Panc1 (cell line): ENCODE data around the gene PLEKHF1. TPM values are rescaled to one million over a fixed set of nuclear protein-coding genes. Genes with fewer than 3 reads are reported as not detected.
"Not testable (repeated sequence)": the region's sequence is repeated elsewhere in the genome, so short reads cannot be mapped to it uniquely, and the experiment has no call there.

Experiments used
- ATAC-seq: fragments of 200-7000 bp; cut with Tn5 transposase; 2 replicates; pipeline ENCODE4 v1.9.1; 2020; ENCODE audit warnings: mild to moderate bottlenecking, moderate library complexity
- BruUV-seq: library from RNA; stranded (reverse); fragments of 400-500 nt; replicated peaks from 2 replicates; lab custom pipeline; 2021; lab: Mats Ljungman, UMichigan
- CTCF ChIA-PET: fragments of 300-600 bp; sonication (Branson Sonifier 250); formaldehyde crosslinking; loops from one replicate; lab custom pipeline; 2022; ENCODE audit warnings: antibody characterized with exemption; lab: Charles Lee
- POLR2A ChIA-PET: fragments of 300-600 bp; sonication (Branson Sonifier 250); formaldehyde crosslinking; loops from one replicate; lab custom pipeline; 2022; ENCODE audit warnings: antibody characterized with exemption; lab: Charles Lee
- DNase-seq: peaks from one replicate; pipeline ENCODE4 v3.0.0-alpha.2; 2010; ENCODE audit warnings: low read depth, low spot score
- H3K27ac ChIP-seq: 2 replicates; pipeline ENCODE4 v1.5.1; 2011; ENCODE audit warnings: mild to moderate bottlenecking, low read length, inconsistent platforms
- H3K27me3 ChIP-seq: fragments of 200-500 bp; sonication (Bioruptor generic); 2 replicates; pipeline ENCODE4 v1.6.0; 2014; ENCODE audit warnings: low read length, inconsistent platforms; ENCODE audit not compliant: control insufficient read depth, insufficient read depth
- H3K36me3 ChIP-seq: fragments of 200-500 bp; sonication (Bioruptor generic); 2 replicates; pipeline ENCODE4 v1.5.1; 2014; ENCODE audit warnings: inconsistent platforms, mild to moderate bottlenecking, low read length, moderate library complexity; ENCODE audit not compliant: control insufficient read depth, insufficient read depth
- H3K4me1 ChIP-seq: 2 replicates; pipeline ENCODE4 v1.5.1; 2011; ENCODE audit warnings: inconsistent platforms, mild to moderate bottlenecking, low read length, moderate library complexity; ENCODE audit not compliant: control insufficient read depth, insufficient read depth
- H3K4me3 ChIP-seq, 2 experiments: 2 replicates each; pipeline ENCODE4 v1.5.1; 2011 to 2012; ENCODE audit warnings: low read depth in 2 of 2, low read length in 2 of 2, mild to moderate bottlenecking in 2 of 2, inconsistent platforms in 1 of 2, moderate library complexity in 1 of 2
- H3K9me3 ChIP-seq: fragments of 200-500 bp; sonication (Bioruptor generic); 2 replicates; pipeline ENCODE4 v1.5.1; 2014; ENCODE audit warnings: low read depth, mild to moderate bottlenecking, inconsistent platforms, low read length, moderate library complexity; ENCODE audit not compliant: control insufficient read depth, insufficient read depth
- POLR2AphosphoS5 ChIP-seq: IDR thresholded peaks from 2 replicates; pipeline ENCODE4 v1.6.1; 2012; ENCODE audit warnings: mild to moderate bottlenecking, low read depth, low read length, moderate library complexity
- REST ChIP-seq, 2 experiments: IDR thresholded peaks; 2 replicates each; pipeline ENCODE4 v1.6.1; 2011 to 2012; ENCODE audit warnings: low read depth in 2 of 2, control low read depth in 1 of 2, low read length in 1 of 2, mild to moderate bottlenecking in 1 of 2, moderate library complexity in 1 of 2; ENCODE audit not compliant: insufficient read depth in 1 of 2
- SIN3A ChIP-seq: IDR thresholded peaks from 2 replicates; pipeline ENCODE4 v1.6.1; 2012; ENCODE audit warnings: low read depth, mild to moderate bottlenecking, low read length, moderate library complexity, borderline replicate concordance; ENCODE audit not compliant: insufficient read depth
- TCF7L2 ChIP-seq: IDR thresholded peaks from 2 replicates; pipeline ENCODE4 v1.6.1; 2011; ENCODE audit warnings: mild to moderate bottlenecking, low read depth, low read length, inconsistent platforms
- in situ Hi-C: cut with HindIII; loops from 2 replicates; pipeline ENCODE4 v1.10.0; 2016; ENCODE audit warnings: low sequenced_read_pairs, low pct_unique_long_range_greater_than_20kb
- intact Hi-C: fragments of 100-400 bp; cut with micrococcal nuclease; formaldehyde crosslinking; loops from one replicate; pipeline ENCODE4 v1.10.0; 2022; ENCODE audit not compliant: unreplicated experiment
- total RNA-seq: library from RNA; stranded (reverse); gene quantifications from one replicate; pipeline ENCODE4 v1.2.1, GENCODE V29; 2021; ENCODE audit not compliant: unreplicated experiment
- TF ChIP-seq, protein P1 (sequence below): fragments of 450-650 bp; IDR thresholded peaks from 2 replicates; pipeline ENCODE4 v1.5.1; 2017; ENCODE audit warnings: mild to moderate bottlenecking

PLEKHF1 gene
- total RNA-seq, 1 experiment from 2014 or later = 22.4 TPM

DNA sequence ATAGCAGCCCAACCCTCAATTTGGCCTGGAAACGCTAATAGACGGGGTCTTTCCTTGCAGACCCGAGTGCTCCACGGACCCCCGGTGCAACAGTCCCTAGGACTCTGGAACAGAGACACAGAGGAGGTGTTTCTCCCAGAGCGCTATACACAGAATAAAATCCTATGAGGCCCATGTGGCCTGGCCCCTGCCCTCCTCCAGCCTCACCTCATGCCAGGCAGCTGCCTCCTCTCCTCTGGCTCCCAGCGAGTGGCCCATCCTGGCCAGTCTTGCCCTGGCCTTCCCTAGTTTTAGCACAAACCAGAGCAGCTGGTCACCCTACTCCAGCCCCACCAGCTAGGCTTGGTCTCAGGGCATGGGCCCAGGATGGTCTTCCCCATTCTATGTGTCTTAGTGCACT is 38.9 kb upstream of the PLEKHF1 start:
- TF ChIP-seq, protein P1, sequence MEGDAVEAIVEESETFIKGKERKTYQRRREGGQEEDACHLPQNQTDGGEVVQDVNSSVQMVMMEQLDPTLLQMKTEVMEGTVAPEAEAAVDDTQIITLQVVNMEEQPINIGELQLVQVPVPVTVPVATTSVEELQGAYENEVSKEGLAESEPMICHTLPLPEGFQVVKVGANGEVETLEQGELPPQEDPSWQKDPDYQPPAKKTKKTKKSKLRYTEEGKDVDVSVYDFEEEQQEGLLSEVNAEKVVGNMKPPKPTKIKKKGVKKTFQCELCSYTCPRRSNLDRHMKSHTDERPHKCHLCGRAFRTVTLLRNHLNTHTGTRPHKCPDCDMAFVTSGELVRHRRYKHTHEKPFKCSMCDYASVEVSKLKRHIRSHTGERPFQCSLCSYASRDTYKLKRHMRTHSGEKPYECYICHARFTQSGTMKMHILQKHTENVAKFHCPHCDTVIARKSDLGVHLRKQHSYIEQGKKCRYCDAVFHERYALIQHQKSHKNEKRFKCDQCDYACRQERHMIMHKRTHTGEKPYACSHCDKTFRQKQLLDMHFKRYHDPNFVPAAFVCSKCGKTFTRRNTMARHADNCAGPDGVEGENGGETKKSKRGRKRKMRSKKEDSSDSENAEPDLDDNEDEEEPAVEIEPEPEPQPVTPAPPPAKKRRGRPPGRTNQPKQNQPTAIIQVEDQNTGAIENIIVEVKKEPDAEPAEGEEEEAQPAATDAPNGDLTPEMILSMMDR = no peak
- TF ChIP-seq SIN3A = no peak
- TF ChIP-seq TCF7L2 = no peak
- no peak for TF ChIP-seq POLR2AphosphoS5
- TF ChIP-seq REST (IDR thresholded peaks at IDR 0.05; ENCODE audit: insufficient read depth in 1 of 2, low read depth in 2 of 2, low read length in 1 of 2) = no peak
- Histone ChIP-seq H3K36me3 (no peaks in the 10 kb centered on the region), H3K9me3 (no peaks in the 10 kb centered on the region), H3K27me3 (no peaks in the 10 kb centered on the region), H3K4me3 (no peak overlapping the region), H3K4me1 (no peaks in the 10 kb centered on the region), H3K27ac (no peak overlapping the region)
- no peak for DNase-seq
- ATAC-seq = no peak
- intact Hi-C loops = no loop called here
- ChIA-PET POLR2A (no interaction called here), CTCF (no interaction called here)
- no TSS peak for BruUV-seq
- in situ Hi-C loops = no loop called here

GRCh38 chr19:29626832-29627231 is 38.4 kb upstream of the PLEKHF1 start:
- POLR2A ChIA-PET, H3K4me3 ChIP-seq, H3K27me3 ChIP-seq, DNase-seq, in situ Hi-C loops, H3K27ac ChIP-seq, intact Hi-C loops, CTCF ChIA-PET, H3K36me3 ChIP-seq, BruUV-seq, ATAC-seq, H3K9me3 ChIP-seq, H3K4me1 ChIP-seq: not testable (repeated sequence)

GRCh38 chr19:29628661-29629385 is 36.4 kb upstream of the PLEKHF1 start:
- Histone ChIP-seq H3K4me3 (no peak overlapping the region), H3K27me3 (no peaks in the 10 kb centered on the region), H3K27ac (no peak overlapping the region), H3K36me3 (no peaks in the 10 kb centered on the region), H3K9me3 (no peaks in the 10 kb centered on the region), H3K4me1 (no peaks in the 10 kb centered on the region)
- POLR2A ChIA-PET = no interaction called here
- no TSS peak for BruUV-seq
- intact Hi-C loops (no loop called here), in situ Hi-C loops (no loop called here)
- ATAC-seq (peak; percentile 28; the same call in 1 of the 2 replicates), DNase-seq (no peak)
- TF ChIP-seq TCF7L2 = no peak
- TF ChIP-seq REST (IDR thresholded peaks at IDR 0.05; ENCODE audit: insufficient read depth in 1 of 2, low read depth in 2 of 2, low read length in 1 of 2) = no peak
- TF ChIP-seq, protein P1 = no peak
- TF ChIP-seq SIN3A = no peak
- TF ChIP-seq POLR2AphosphoS5 = no peak
- CTCF ChIA-PET = no interaction called here
